B cell (primary cell): ENCODE results near the gene NGLY1. TPM values are rescaled to one million over a fixed set of nuclear protein-coding genes. Genes with fewer than 3 reads are reported as not detected.

ENCODE experiments used
- ATAC-seq: fragments of 200-7000 bp; cut with Tn5 transposase; one replicate; pipeline ENCODE4 v1.10.0; 2021; ENCODE audit warnings: low read depth, mild to moderate bottlenecking, moderate number of reproducible peaks, moderate library complexity
- CTCF ChIA-PET: fragments of 350-600 bp; sonication (Branson Sonifier 250); formaldehyde crosslinking; loops from one replicate; lab custom pipeline; 2021; ENCODE audit warnings: antibody characterized with exemption, inconsistent platforms; lab: Charles Lee
- POLR2A ChIA-PET: fragments of 350-600 bp; sonication (Branson Sonifier 250); formaldehyde crosslinking; loops from one replicate; lab custom pipeline; 2021; ENCODE audit warnings: antibody characterized with exemption; lab: Charles Lee
- DNase-seq: peaks from one replicate; pipeline ENCODE4 v3.0.0; 2013
- H2AFZ ChIP-seq: 2 replicates; pipeline ENCODE4 v1.6.1; 2012; ENCODE audit warnings: mild to moderate bottlenecking, low read depth, low read length; ENCODE audit not compliant: insufficient read depth, poor library complexity, severe bottlenecking
- H3K27ac ChIP-seq, 2 donors: 1 replicate in 1 of 2; 2 replicates in 1 of 2; pipeline ENCODE4 v1.5.1; 2012 to 2013; ENCODE audit warnings: low read length in 2 of 2, mild to moderate bottlenecking in 2 of 2, moderate library complexity in 1 of 2
- H3K27me3 ChIP-seq, 4 experiments: fragments of 200-600 bp in 1 of 4; sonication (generic) in 1 of 4; replicated peaks in 1 of 4; 1 replicate in 2 of 4; 2 replicates in 2 of 4; pipeline versions ENCODE4 v1.6.1 to v1.7.0; 2013 to 2016; ENCODE audit warnings: low read length in 3 of 4, mild to moderate bottlenecking in 2 of 4, mixed read lengths in 1 of 4, moderate library complexity in 1 of 4; ENCODE audit not compliant: insufficient read depth in 4 of 4, control insufficient read depth in 3 of 4; ENCODE audit errors: control extremely low read depth in 1 of 4
- H3K36me3 ChIP-seq, 2 experiments: replicated peaks in 1 of 2; 1 replicate in 1 of 2; 2 replicates in 1 of 2; pipeline versions ENCODE4 v1.6.1 to v1.7.1; 2013; ENCODE audit warnings: low read length in 1 of 2; ENCODE audit not compliant: insufficient read depth in 2 of 2, control insufficient read depth in 1 of 2; ENCODE audit errors: control extremely low read depth in 1 of 2, extremely low read depth in 1 of 2
- H3K4me1 ChIP-seq, 2 donors: fragments of 200-600 bp in 1 of 2; sonication (generic) in 1 of 2; 1 replicate in 1 of 2; 2 replicates in 1 of 2; pipeline versions ENCODE4 v1.5.1 to v1.6.1; 2013 to 2017; ENCODE audit warnings: low read length in 2 of 2; ENCODE audit not compliant: control insufficient read depth in 2 of 2, insufficient read depth in 2 of 2
- H3K4me2 ChIP-seq: replicated peaks from 2 replicates; pipeline ENCODE3; 2012; ENCODE audit warnings: mild to moderate bottlenecking, low read depth, low read length; ENCODE audit not compliant: poor library complexity, severe bottlenecking
- H3K4me3 ChIP-seq, 5 experiments: fragments of 200-600 bp in 1 of 5; sonication (generic) in 1 of 5; 1 replicate in 3 of 5; 2 replicates in 2 of 5; pipeline versions ENCODE4 v1.5.1 to v1.7.0; 2011 to 2016; ENCODE audit warnings: low read length in 4 of 5, mild to moderate bottlenecking in 4 of 5, low read depth in 2 of 5, control low read depth in 1 of 5, moderate library complexity in 1 of 5; ENCODE audit not compliant: insufficient read depth in 1 of 5; ENCODE audit errors: control extremely low read depth in 1 of 5, extremely low read depth in 1 of 5
- H3K79me2 ChIP-seq: fragments of 200-600 bp; sonication (generic); one replicate; pipeline ENCODE4 v1.6.0; 2016; ENCODE audit warnings: low read length; ENCODE audit not compliant: control insufficient read depth, insufficient read depth
- H3K9ac ChIP-seq: fragments of 200-600 bp; sonication (generic); 2 replicates; pipeline ENCODE4 v1.6.1; 2017; ENCODE audit warnings: mild to moderate bottlenecking, low read length, moderate library complexity
- H3K9me3 ChIP-seq, 3 donors: one replicate each; pipeline versions ENCODE4 v1.6.1 to v1.7.1; 2013; ENCODE audit warnings: low read length in 2 of 3; ENCODE audit not compliant: control insufficient read depth in 2 of 3, insufficient read depth in 1 of 3; ENCODE audit errors: control extremely low read depth in 1 of 3
- H4K20me1 ChIP-seq: 2 replicates; pipeline ENCODE4 v1.6.0; 2012; ENCODE audit warnings: mild to moderate bottlenecking, low read length; ENCODE audit not compliant: insufficient read depth, control insufficient read depth, poor library complexity, severe bottlenecking
- H3K27ac Mint-ChIP-seq: one replicate; pipeline ENCODE4 v1.8.0; 2021; ENCODE audit warnings: mixed read lengths
- H3K27me3 Mint-ChIP-seq: one replicate; pipeline ENCODE4 v1.8.0; 2021; ENCODE audit warnings: mixed read lengths
- H3K4me1 Mint-ChIP-seq: one replicate; pipeline ENCODE4 v1.8.0; 2021; ENCODE audit warnings: mixed read lengths
- H3K4me3 Mint-ChIP-seq: one replicate; pipeline ENCODE4 v1.8.0; 2021; ENCODE audit warnings: mixed read lengths
- H3K9me3 Mint-ChIP-seq: one replicate; pipeline ENCODE4 v1.8.0; 2022; ENCODE audit warnings: mixed read lengths; ENCODE audit not compliant: insufficient read depth
- EZH2 ChIP-seq: IDR thresholded peaks from 2 replicates; pipeline ENCODE4 v1.6.1; 2012; ENCODE audit warnings: borderline replicate concordance, low read depth, mild to moderate bottlenecking, moderate library complexity, low read length; ENCODE audit not compliant: insufficient read depth, poor library complexity, severe bottlenecking
- WGBS: methylation state at CpG from one replicate; pipeline ENCODE4 v1.1.5; 2013; ENCODE audit warnings: missing lambda C conversion rate; ENCODE audit not compliant: insufficient coverage; 5-methylcytosine and 5-hydroxymethylcytosine counted together
- intact Hi-C: fragments of 100-400 bp; cut with micrococcal nuclease; formaldehyde crosslinking; loops from one replicate; pipeline ENCODE4 v1.10.0; 2022
- polyA plus RNA-seq: library from polyadenylated mRNA; depleted of rRNA; stranded (reverse); fragments of >200 nt; gene quantifications from 2 replicates; pipeline ENCODE4 v1.2.3, GENCODE V29; 2012
- total RNA-seq, 2 donors: library from RNA; stranded (reverse); fragments of 120-200 nt in 1 of 2; gene quantifications; 1 replicate in 1 of 2; 2 replicates in 1 of 2; pipeline versions ENCODE4 v1.2.3 to v1.2.4, GENCODE V29; 2013 to 2022
- TF ChIP-seq, protein P1 (sequence below): fragments of 200-600 bp; IDR thresholded peaks from one replicate; pipeline ENCODE4 v1.8.0; 2022; ENCODE audit warnings: antibody characterized with exemption, mild to moderate bottlenecking

Gene NGLY1
- total and polyA plus RNA-seq, 2 donors (not counting 1 experiment from before 2014, with no cell fraction given), result 24.2 to 145 TPM

DNA sequence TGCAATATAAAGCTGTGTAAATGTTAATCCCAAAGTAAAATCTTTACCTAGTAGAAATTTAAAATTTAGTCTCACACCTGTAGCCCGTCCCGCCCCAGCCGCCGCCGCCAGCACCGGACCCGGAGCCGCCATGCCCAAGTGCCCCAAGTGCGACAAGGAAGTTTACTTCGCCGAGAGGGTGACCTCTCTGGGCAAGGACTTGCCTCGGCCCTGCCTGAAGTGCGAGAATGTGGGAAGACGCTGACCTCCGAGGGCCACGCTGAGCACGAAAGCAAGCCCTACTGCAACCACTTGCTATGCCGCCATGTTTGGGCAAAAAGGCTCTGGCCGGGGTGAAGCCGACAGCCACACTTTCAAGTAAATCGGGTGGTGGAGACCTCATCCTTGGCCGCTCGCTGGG is 96.5 kb downstream of the NGLY1 start:
- POLR2A ChIA-PET, result no interaction called here
- intact Hi-C loops, result no loop called here
- Histone ChIP-seq H3K27ac (no peak overlapping the region), H3K79me2 (no peaks in the 10 kb centered on the region), H3K4me1 (no peaks in the 10 kb centered on the region), H2AFZ (no peak overlapping the region), H3K36me3 (no peaks in the 10 kb centered on the region), H3K4me2 (no peak overlapping the region), H3K9ac (no peak overlapping the region), H3K4me3 (no peak overlapping the region), H3K9me3 (no peaks in the 10 kb centered on the region), H4K20me1 (no peaks in the 10 kb centered on the region), H3K27me3 (no peaks in the 10 kb centered on the region)
- no peak for DNase-seq
- CTCF ChIA-PET, result no interaction called here
- no peak for ATAC-seq
- no peak overlapping the region for H3K27ac Mint-ChIP-seq
- H3K27me3 Mint-ChIP-seq, result no peaks in the 10 kb centered on the region
- no peaks in the 10 kb centered on the region for H3K4me1 Mint-ChIP-seq
- WGBS, result 99% methylated on average over 23 of the region's 23 CpGs
- no peaks in the 10 kb centered on the region for H3K9me3 Mint-ChIP-seq
- TF ChIP-seq, protein P1, sequence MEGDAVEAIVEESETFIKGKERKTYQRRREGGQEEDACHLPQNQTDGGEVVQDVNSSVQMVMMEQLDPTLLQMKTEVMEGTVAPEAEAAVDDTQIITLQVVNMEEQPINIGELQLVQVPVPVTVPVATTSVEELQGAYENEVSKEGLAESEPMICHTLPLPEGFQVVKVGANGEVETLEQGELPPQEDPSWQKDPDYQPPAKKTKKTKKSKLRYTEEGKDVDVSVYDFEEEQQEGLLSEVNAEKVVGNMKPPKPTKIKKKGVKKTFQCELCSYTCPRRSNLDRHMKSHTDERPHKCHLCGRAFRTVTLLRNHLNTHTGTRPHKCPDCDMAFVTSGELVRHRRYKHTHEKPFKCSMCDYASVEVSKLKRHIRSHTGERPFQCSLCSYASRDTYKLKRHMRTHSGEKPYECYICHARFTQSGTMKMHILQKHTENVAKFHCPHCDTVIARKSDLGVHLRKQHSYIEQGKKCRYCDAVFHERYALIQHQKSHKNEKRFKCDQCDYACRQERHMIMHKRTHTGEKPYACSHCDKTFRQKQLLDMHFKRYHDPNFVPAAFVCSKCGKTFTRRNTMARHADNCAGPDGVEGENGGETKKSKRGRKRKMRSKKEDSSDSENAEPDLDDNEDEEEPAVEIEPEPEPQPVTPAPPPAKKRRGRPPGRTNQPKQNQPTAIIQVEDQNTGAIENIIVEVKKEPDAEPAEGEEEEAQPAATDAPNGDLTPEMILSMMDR, result no peak
- no peak for TF ChIP-seq EZH2
- no peak overlapping the region for H3K4me3 Mint-ChIP-seq

DNA sequence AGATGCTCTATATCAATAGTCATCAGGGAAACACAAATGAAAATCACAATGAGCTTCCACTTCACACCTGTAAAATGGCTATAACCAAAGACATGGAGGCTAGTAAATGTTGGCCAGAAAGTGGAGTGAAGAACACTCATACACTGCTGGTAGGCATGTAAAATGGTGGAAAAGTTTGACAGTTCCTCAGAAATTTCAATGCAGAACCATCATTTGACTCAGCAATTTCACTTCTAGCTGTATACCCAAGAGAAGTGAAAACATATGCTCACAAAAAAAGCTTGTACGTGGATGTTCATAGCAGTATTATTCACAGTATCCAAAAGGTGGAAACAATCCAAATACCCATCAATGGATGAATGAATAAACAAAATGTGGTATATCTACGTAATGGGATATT is 99.4 kb downstream of the NGLY1 start:
- no CpG with 5 or more reads among the region's 2 CpGs for WGBS
- Histone ChIP-seq H3K4me1 (no peaks in the 10 kb centered on the region), H3K4me3 (no peak overlapping the region), H3K36me3 (no peaks in the 10 kb centered on the region), H4K20me1 (no peaks in the 10 kb centered on the region), H2AFZ (no peak overlapping the region), H3K4me2 (no peak overlapping the region), H3K27me3 (no peaks in the 10 kb centered on the region), H3K9ac (no peak overlapping the region), H3K9me3 (no peaks in the 10 kb centered on the region), H3K79me2 (no peaks in the 10 kb centered on the region), H3K27ac (no peak overlapping the region)
- DNase-seq (no peak), ATAC-seq (no peak)
- intact Hi-C loops, result no loop called here
- ChIA-PET CTCF (interaction anchor here (2.5 kb wide), 1 partner anchor 36 kb away, joined by 12 read pairs; no protein-coding TSS in a partner anchor), POLR2A (no interaction called here)
- H3K4me1 Mint-ChIP-seq, result no peaks in the 10 kb centered on the region
- H3K9me3 Mint-ChIP-seq, result no peaks in the 10 kb centered on the region
- TF ChIP-seq EZH2, result no peak
- TF ChIP-seq, protein P1, result no peak
- no peaks in the 10 kb centered on the region for H3K27me3 Mint-ChIP-seq
- no peak overlapping the region for H3K27ac Mint-ChIP-seq
- H3K4me3 Mint-ChIP-seq, result no peak overlapping the region
